SK-N-SH (cell line): ENCODE measurements around the gene LOC128125822.

Experiments used
- POLR2AphosphoS5 ChIP-seq: IDR thresholded peaks from 2 replicates; pipeline ENCODE4 v1.6.1; 2012; ENCODE audit warnings: low read depth, low read length
- RAD21 ChIP-seq: IDR thresholded peaks from 2 replicates; pipeline ENCODE4 v1.6.1; 2012; ENCODE audit warnings: mild to moderate bottlenecking, low read length
- RCOR1 ChIP-seq: fragments of 150-350 bp; IDR thresholded peaks from 2 replicates; pipeline ENCODE4 v1.6.1; 2017; ENCODE audit warnings: antibody characterized with exemption, low read length
- SIN3A ChIP-seq: IDR thresholded peaks from 2 replicates; pipeline ENCODE4 v1.6.1; 2012; ENCODE audit warnings: low read depth, mild to moderate bottlenecking, low read length, moderate library complexity, borderline replicate concordance
- TEAD4 ChIP-seq: IDR thresholded peaks from 2 replicates; pipeline ENCODE4 v1.4.0; 2012; ENCODE audit warnings: mild to moderate bottlenecking, borderline replicate concordance; ENCODE audit not compliant: insufficient read depth
- YY1 ChIP-seq: IDR thresholded peaks from 2 replicates; pipeline ENCODE4 v1.4.0; 2012; ENCODE audit warnings: low read depth, mild to moderate bottlenecking
- TF ChIP-seq, protein P1 (sequence below): fragments of 200-600 bp; sonication (generic); IDR thresholded peaks from 2 replicates; pipeline ENCODE4 v1.6.1; 2017; ENCODE audit warnings: antibody characterized with exemption, mild to moderate bottlenecking, moderate library complexity
- TF ChIP-seq, protein P2 (sequence below): fragments of 150-350 bp; IDR thresholded peaks from 2 replicates; pipeline ENCODE4 v1.6.1; 2017; ENCODE audit warnings: antibody characterized with exemption, low read length, low read depth, borderline replicate concordance

DNA sequence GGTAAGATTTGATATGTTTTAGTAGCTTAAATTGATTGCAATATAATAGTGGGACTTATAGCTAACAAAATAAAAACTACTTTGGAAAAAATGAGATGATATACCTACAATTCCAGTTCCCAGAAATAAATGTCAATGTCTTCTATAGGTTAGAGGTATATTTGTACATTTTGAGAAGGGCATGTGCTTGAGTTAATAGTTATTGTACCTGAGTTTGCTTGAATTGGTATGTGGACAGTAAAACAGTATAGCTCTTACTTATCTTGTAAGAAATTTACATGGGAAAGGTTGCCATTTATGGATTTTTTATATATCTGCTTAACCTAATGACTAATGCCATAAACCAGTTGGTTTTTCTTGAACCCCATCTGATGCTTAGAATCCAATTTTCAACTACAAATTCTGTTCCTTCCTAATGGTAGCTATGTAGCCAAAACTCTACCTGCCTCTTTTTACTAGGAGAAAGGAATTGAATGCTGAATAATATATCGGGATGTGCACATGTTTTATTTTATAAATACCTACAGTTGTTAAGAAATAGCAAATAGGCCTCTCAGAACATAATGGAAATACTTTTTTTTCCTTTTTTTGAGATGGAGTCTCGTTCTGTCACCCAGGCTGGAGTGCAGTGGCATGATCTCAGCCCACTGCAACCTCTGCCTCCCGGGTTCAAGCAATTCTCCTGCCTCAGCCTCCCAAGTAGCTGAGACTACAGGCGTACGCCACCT lies 4.9 kb downstream of the LOC128125822 start:
- TF ChIP-seq, protein P1, sequence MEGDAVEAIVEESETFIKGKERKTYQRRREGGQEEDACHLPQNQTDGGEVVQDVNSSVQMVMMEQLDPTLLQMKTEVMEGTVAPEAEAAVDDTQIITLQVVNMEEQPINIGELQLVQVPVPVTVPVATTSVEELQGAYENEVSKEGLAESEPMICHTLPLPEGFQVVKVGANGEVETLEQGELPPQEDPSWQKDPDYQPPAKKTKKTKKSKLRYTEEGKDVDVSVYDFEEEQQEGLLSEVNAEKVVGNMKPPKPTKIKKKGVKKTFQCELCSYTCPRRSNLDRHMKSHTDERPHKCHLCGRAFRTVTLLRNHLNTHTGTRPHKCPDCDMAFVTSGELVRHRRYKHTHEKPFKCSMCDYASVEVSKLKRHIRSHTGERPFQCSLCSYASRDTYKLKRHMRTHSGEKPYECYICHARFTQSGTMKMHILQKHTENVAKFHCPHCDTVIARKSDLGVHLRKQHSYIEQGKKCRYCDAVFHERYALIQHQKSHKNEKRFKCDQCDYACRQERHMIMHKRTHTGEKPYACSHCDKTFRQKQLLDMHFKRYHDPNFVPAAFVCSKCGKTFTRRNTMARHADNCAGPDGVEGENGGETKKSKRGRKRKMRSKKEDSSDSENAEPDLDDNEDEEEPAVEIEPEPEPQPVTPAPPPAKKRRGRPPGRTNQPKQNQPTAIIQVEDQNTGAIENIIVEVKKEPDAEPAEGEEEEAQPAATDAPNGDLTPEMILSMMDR = no peak
- no peak for TF ChIP-seq RCOR1
- TF ChIP-seq SIN3A = no peak
- no peak for TF ChIP-seq RAD21
- TF ChIP-seq YY1 = no peak
- no peak for TF ChIP-seq POLR2AphosphoS5
- TF ChIP-seq, protein P2, sequence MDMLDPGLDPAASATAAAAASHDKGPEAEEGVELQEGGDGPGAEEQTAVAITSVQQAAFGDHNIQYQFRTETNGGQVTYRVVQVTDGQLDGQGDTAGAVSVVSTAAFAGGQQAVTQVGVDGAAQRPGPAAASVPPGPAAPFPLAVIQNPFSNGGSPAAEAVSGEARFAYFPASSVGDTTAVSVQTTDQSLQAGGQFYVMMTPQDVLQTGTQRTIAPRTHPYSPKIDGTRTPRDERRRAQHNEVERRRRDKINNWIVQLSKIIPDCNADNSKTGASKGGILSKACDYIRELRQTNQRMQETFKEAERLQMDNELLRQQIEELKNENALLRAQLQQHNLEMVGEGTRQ = no peak
- no peak for TF ChIP-seq TEAD4
